Fibroblast of mammary gland (primary cell): ENCODE measurements around the gene SMIM24.
"Not testable (repeated sequence)": the region's sequence is repeated elsewhere in the genome, so short reads cannot be mapped to it uniquely, and the experiment has no call there.

ENCODE experiments used
- DNase-seq: peaks from one replicate; pipeline ENCODE4 v3.0.0-alpha.2; 2010; ENCODE audit warnings: low read depth
- H3K4me3 ChIP-seq: 2 replicates; pipeline ENCODE4 v1.5.1; 2011; ENCODE audit warnings: low read depth, mild to moderate bottlenecking, low read length, moderate library complexity; ENCODE audit not compliant: control insufficient read depth
- TF ChIP-seq, protein P1 (sequence below): conservative IDR thresholded peaks from 2 replicates; pipeline ENCODE4 v1.5.1; 2011; ENCODE audit warnings: low read depth, low read length, inconsistent platforms; ENCODE audit not compliant: control insufficient read depth, insufficient read depth

The SMIM24 gene

DNA sequence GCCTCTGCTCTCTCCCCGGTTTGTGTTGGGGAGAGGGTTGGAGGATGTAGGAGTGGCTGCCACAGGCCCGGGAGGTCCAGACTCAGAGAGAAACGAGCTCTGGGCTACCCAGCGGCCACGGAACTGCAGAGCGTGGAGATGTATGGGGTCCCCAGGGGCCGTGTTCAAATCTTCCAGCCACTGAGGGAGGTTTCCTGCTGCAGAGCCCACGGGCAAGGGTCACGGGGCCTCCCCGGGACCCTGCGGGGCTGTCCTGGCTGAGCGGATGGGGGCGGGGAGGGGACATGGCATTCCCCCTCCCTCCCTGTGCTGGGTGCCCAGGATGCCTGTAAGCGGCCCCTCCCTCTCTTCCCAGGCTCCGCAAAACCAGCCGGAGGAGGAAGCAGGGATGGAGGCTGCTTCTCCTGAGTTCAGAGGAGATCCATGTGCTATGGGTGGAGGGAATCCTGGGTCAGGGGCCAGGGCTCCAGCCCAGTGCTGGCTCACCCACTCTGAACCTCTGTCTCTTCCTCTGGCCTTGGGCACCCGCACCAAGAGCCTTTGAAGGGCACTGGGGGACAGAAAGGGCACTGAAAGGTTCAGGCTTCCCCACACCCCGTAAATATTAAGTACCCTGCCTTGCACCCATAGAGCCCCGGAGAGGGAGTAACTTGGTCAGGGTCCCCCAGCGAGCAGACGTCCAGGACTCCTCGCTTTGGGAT lies 22.6 kb downstream of the SMIM24 start:
- TF ChIP-seq, protein P1, sequence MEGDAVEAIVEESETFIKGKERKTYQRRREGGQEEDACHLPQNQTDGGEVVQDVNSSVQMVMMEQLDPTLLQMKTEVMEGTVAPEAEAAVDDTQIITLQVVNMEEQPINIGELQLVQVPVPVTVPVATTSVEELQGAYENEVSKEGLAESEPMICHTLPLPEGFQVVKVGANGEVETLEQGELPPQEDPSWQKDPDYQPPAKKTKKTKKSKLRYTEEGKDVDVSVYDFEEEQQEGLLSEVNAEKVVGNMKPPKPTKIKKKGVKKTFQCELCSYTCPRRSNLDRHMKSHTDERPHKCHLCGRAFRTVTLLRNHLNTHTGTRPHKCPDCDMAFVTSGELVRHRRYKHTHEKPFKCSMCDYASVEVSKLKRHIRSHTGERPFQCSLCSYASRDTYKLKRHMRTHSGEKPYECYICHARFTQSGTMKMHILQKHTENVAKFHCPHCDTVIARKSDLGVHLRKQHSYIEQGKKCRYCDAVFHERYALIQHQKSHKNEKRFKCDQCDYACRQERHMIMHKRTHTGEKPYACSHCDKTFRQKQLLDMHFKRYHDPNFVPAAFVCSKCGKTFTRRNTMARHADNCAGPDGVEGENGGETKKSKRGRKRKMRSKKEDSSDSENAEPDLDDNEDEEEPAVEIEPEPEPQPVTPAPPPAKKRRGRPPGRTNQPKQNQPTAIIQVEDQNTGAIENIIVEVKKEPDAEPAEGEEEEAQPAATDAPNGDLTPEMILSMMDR = no peak
- DNase-seq = no peak
- H3K4me3 ChIP-seq = no peak overlapping the region

DNA sequence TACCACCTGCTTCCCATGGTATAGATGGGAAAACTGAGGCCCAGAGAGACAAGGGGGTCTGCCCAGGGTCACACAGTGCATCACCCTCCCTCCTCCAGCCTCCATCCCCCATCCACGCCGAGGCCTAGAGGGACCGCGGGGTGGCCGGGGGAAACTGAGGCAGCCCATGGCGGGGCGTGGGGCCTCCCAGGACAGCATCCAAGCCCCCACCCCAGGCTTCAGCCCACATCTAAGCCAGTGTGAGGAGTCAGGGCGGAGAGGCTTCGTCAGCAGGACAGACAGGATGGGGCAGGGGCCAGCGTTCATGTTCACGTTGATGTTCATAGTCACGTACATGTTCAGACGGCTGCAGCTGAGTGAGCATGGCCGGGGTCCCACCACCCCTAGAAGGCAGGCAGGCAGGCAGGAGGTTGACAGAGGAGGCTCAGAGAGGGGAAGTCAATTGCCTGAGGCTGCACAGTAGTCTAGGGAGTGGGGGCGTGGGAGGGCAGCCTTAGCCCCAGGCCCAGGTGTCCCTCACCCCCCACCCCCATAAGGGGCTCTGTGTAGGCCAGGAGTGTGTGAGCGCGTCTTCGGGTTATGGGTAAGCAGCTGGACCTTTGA lies 23.3 kb downstream of the SMIM24 start:
- TF ChIP-seq, protein P1 = no peak
- H3K4me3 ChIP-seq = no peak overlapping the region
- no peak for DNase-seq

DNA sequence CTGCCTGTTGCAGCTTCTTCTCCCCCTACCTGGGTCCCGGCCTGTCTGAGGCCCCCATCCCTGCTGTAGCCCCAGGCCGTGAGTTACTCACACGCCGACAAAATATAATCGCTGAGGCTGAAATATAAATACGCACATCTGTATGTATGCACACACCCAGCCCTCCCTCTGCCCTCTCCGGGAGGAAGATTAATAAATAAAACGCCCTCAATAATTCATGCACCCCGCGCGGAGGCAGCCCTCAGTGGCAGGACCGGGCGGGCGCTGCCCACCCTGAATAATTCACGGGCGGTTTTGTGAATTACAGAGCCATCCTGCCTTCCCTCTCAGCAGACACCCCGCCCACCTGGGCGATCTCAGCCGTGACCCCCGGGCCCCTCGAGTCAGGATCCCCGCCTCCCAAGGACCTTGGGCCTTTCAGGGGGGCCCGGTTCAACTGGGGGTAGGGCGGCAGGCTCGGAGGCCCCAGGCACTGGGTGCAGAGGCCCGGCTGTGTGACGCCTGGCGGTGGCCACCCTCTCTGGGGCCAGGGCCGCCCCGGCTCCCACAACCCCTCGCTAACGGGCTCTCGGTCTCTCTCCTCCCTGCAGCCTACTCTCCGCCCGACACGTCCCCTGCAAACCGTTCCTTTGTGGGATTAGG lies 24.2 kb downstream of the SMIM24 start:
- no peak for DNase-seq
- H3K4me3 ChIP-seq = no peak overlapping the region
- TF ChIP-seq, protein P1 = no peak

DNA sequence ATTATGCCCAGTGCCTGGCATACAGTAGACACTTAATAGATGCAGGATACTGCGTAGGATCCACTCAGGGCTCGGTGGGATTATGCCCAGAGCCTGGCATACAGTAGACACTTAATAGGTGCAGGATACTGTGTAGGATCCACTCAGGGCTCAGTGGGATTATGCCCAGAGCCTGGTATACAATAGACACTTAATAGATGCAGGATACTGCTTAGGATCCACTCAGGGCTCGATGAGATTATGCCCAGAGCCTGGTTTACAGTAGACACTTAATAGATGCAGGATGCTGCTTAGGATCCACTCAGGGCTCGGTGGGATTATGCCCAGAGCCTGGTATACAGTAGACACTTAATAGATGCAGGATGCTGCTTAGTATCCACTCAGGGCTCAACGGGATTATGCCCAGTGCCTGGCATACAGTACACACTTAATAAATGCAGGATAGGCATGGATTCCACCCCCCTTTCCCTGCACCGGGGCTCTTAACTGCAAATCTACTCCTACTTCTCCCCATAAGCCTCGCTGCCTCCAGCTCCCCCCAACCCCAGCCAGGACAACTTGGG lies 24.9 kb downstream of the SMIM24 start:
- TF ChIP-seq, protein P1 = no peak
- H3K4me3 ChIP-seq = no peak overlapping the region
- no peak for DNase-seq

DNA sequence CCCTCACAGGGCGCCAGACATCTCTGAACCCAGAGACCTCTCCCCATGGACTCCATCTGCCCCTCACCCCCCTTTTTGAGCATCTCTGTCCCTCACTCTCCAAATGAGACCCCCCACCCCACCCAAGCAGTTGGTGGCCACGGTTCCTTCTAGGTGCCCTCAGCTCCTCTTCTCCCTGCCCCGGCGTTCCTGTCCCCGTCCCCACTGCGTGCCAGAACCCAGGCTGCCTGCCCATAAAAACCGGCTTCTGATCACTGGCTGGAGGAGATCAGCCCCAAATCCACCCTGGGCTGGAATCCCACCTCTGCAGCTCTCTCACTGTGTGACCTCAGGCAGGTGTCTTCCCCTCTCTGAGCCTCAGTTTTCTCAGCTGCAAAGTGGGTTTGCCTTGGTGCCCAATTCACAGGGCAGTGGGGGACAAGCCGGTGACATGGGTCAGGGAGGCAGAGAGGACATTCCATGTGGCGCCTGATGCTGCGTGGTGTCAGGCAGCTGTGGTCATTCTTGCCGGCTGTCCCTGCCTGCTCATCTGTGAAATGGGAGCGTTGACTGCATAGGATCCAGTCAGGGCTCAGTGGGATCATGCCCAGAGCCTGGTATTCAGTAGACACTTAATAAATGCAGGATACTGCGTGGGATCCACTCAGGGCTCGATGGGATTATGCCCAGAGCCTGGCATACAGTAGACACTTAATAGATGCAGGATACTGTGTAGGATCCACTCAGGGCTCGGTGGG lies 25.5 kb downstream of the SMIM24 start:
- DNase-seq = no peak
- TF ChIP-seq, protein P1 = no peak
- H3K4me3 ChIP-seq = no peak overlapping the region

DNA sequence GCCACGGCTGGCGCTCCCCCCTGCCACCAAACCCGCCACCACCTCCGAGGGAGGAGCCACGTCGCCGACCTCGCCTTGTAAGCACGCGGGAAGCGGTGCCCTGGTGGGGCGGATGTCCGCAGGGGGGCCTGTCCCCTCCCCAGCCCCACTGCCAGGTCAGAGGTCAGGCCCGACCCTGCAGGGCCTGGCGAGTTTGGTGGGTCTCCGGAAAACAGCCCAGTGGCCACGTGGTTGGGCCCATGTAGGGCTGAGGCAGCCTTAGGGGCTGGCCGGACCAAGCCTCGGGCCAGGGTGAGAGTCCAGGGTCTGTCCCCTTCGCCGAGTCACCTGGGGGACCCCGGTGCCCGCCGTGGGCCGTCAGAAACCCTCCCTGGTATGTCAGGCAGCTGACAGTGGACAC lies 26.5 kb downstream of the SMIM24 start:
- H3K4me3 ChIP-seq = no peak overlapping the region
- DNase-seq = no peak
- TF ChIP-seq, protein P1 = no peak

DNA sequence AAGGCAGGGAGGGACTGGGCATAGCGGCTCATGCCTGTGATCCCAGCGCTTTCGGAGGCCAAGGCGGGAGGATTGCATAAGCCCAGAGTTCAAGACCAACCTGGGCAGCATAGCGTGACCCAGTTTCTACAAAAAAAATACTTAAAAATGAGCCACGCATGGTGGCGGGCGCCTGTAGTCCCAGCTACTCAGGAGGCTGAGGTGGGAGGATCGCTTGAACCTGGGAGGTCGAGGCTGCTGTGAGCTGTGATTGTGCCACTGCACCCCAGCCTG lies 27.4 kb downstream of the SMIM24 start:
- DNase-seq, H3K4me3 ChIP-seq: not testable (repeated sequence)
